Measurements from ENCODE around the gene TRABD2A. TPM values are rescaled to one million over a fixed set of nuclear protein-coding genes. Genes with fewer than 3 reads are reported as not detected.

The TRABD2A gene
- total RNA-seq, 1 experiment from 2014 or later, result 4.6 TPM

GRCh38 chr2:84912984-84913383, 32.1 kb upstream of the TRABD2A start (continued):
- TF ChIP-seq POLR2AphosphoS5 (IDR thresholded peaks at IDR 0.05; ENCODE audit: low read depth, low read length), result no peak
- no peak for TF ChIP-seq EGR1 (IDR thresholded peaks at IDR 0.05; ENCODE audit: low read depth)
- TF ChIP-seq ZFX (IDR thresholded peaks at IDR 0.05), result no peak
- TF ChIP-seq, protein P1, sequence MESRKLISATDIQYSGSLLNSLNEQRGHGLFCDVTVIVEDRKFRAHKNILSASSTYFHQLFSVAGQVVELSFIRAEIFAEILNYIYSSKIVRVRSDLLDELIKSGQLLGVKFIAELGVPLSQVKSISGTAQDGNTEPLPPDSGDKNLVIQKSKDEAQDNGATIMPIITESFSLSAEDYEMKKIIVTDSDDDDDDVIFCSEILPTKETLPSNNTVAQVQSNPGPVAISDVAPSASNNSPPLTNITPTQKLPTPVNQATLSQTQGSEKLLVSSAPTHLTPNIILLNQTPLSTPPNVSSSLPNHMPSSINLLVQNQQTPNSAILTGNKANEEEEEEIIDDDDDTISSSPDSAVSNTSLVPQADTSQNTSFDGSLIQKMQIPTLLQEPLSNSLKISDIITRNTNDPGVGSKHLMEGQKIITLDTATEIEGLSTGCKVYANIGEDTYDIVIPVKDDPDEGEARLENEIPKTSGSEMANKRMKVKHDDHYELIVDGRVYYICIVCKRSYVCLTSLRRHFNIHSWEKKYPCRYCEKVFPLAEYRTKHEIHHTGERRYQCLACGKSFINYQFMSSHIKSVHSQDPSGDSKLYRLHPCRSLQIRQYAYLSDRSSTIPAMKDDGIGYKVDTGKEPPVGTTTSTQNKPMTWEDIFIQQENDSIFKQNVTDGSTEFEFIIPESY (IDR thresholded peaks at IDR 0.05; ENCODE audit: extremely low read depth, insufficient replicate concordance, low read length), result no peak
- no peak for TF ChIP-seq SRF (IDR thresholded peaks at IDR 0.05; ENCODE audit: low read depth)
- TF ChIP-seq, protein P2, sequence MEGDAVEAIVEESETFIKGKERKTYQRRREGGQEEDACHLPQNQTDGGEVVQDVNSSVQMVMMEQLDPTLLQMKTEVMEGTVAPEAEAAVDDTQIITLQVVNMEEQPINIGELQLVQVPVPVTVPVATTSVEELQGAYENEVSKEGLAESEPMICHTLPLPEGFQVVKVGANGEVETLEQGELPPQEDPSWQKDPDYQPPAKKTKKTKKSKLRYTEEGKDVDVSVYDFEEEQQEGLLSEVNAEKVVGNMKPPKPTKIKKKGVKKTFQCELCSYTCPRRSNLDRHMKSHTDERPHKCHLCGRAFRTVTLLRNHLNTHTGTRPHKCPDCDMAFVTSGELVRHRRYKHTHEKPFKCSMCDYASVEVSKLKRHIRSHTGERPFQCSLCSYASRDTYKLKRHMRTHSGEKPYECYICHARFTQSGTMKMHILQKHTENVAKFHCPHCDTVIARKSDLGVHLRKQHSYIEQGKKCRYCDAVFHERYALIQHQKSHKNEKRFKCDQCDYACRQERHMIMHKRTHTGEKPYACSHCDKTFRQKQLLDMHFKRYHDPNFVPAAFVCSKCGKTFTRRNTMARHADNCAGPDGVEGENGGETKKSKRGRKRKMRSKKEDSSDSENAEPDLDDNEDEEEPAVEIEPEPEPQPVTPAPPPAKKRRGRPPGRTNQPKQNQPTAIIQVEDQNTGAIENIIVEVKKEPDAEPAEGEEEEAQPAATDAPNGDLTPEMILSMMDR (IDR thresholded peaks at IDR 0.05 in 2 of 3, conservative IDR thresholded peaks at IDR 0.05 in 1 of 3; ENCODE audit: borderline replicate concordance in 1 of 3, insufficient read depth in 1 of 3, low read depth in 2 of 3, low read length in 2 of 3), result no peak
- TF ChIP-seq RAD21 (IDR thresholded peaks at IDR 0.05; ENCODE audit: low read depth), result no peak

- Histone ChIP-seq H4K20me1 (ENCODE audit: insufficient read depth) (no peaks in the 10 kb centered on the region), H3K4me3 (replicated peaks in 1 of 2; ENCODE audit: low read depth in 1 of 2, low read length in 2 of 2) (no peak overlapping the region), H3K27ac (ENCODE audit: low read depth, low read length) (no peak overlapping the region), H3K9me2 (ENCODE audit: insufficient read depth) (no peaks in the 10 kb centered on the region), H3K79me2 (ENCODE audit: insufficient read depth, low read length) (peaks cover 8% of the 10 kb centered on the region), H3K36me3 (ENCODE audit: control insufficient read depth in 1 of 2, insufficient read depth in 2 of 2, low read length in 2 of 2) (peaks cover under 1 to 7% of the 10 kb centered on the region in 2 experiments; a peak in 3 of 4 replicates), H3K4me2 (ENCODE audit: low read length) (no peak overlapping the region), H3K9me3 (ENCODE audit: control insufficient read depth in 1 of 2, insufficient read depth in 1 of 2, low read depth in 1 of 2, low read length in 2 of 2) (no peaks in the 10 kb centered on the region; a peak in 1 of 4 replicates), H3K9ac (ENCODE audit: low read length) (no peak overlapping the region), H3K4me1 (ENCODE audit: control insufficient read depth in 1 of 2, insufficient read depth in 2 of 2, low read length in 2 of 2) (peaks cover 11 to 25% of the 10 kb centered on the region in 2 experiments), H3K27me3 (ENCODE audit: insufficient read depth, low read length) (no peaks in the 10 kb centered on the region), H2AFZ (ENCODE audit: low read depth, low read length, poor library complexity, severe bottlenecking) (no peak overlapping the region)
- DNase-seq (ENCODE audit: low read depth, low spot score) (no peak), ATAC-seq (no peak)
- intact Hi-C loops (cut with micrococcal nuclease), result no loop called here
- no TSS peak for BruUV-seq (replicated peaks)
- CTCF ChIA-PET, result interaction anchor here (2.0 kb wide), 1 partner anchor 14 kb away, joined by 4 read pairs; no protein-coding TSS in a partner anchor
- POLR2A ChIA-PET, result interaction anchor here (0.7 to 1.5 kb wide), 2 partner anchors 9 to 14 kb away, joined by 3 to 5 read pairs; no protein-coding TSS in a partner anchor
- RAD21 ChIA-PET (ENCODE audit: low non-redundant PET in 1 of 2, low total read pairs in 2 of 2, uncharacterized antibody in 2 of 2, unreplicated experiment in 2 of 2), result no interaction called here
- TF ChIP-seq RAD21 (IDR thresholded peaks at IDR 0.05; ENCODE audit: low read depth), result no peak
- no peak for TF ChIP-seq FOSL1 (IDR thresholded peaks at IDR 0.05; ENCODE audit: low read depth)
- no peak for TF ChIP-seq POLR2A (IDR thresholded peaks at IDR 0.05; ENCODE audit: borderline replicate concordance, extremely low read depth, insufficient read depth, insufficient read length)
- TF ChIP-seq, protein P3, sequence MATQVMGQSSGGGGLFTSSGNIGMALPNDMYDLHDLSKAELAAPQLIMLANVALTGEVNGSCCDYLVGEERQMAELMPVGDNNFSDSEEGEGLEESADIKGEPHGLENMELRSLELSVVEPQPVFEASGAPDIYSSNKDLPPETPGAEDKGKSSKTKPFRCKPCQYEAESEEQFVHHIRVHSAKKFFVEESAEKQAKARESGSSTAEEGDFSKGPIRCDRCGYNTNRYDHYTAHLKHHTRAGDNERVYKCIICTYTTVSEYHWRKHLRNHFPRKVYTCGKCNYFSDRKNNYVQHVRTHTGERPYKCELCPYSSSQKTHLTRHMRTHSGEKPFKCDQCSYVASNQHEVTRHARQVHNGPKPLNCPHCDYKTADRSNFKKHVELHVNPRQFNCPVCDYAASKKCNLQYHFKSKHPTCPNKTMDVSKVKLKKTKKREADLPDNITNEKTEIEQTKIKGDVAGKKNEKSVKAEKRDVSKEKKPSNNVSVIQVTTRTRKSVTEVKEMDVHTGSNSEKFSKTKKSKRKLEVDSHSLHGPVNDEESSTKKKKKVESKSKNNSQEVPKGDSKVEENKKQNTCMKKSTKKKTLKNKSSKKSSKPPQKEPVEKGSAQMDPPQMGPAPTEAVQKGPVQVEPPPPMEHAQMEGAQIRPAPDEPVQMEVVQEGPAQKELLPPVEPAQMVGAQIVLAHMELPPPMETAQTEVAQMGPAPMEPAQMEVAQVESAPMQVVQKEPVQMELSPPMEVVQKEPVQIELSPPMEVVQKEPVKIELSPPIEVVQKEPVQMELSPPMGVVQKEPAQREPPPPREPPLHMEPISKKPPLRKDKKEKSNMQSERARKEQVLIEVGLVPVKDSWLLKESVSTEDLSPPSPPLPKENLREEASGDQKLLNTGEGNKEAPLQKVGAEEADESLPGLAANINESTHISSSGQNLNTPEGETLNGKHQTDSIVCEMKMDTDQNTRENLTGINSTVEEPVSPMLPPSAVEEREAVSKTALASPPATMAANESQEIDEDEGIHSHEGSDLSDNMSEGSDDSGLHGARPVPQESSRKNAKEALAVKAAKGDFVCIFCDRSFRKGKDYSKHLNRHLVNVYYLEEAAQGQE (IDR thresholded peaks at IDR 0.05; ENCODE audit: low read depth), result no peak
- TF ChIP-seq EZH2phosphoT487 (IDR thresholded peaks at IDR 0.05; ENCODE audit: borderline replicate concordance), result no peak
- TF ChIP-seq, protein P1 (IDR thresholded peaks at IDR 0.05; ENCODE audit: extremely low read depth, insufficient replicate concordance, low read length), result no peak
- TF ChIP-seq SRF (IDR thresholded peaks at IDR 0.05; ENCODE audit: low read depth), result no peak
- no peak for TF ChIP-seq EGR1 (IDR thresholded peaks at IDR 0.05; ENCODE audit: low read depth)
- no peak for TF ChIP-seq ELF1 (IDR thresholded peaks at IDR 0.05; ENCODE audit: borderline replicate concordance, low read depth)
- TF ChIP-seq MAX (IDR thresholded peaks at IDR 0.05), result no peak
These were observed 30.3 kb upstream of the TRABD2A start for GRCh38 chr2:84911135-84911678.
